Natural killer cell treated with Interleukin-12 subunit alpha and Interleukin-12 subunit beta and Interleukin-15 and Interleukin-18, amount 100 ng/mL, for 72 hours (primary cell): ENCODE results near the gene COX7A1. TPM values are rescaled to one million over a fixed set of nuclear protein-coding genes. Genes with fewer than 3 reads are reported as not detected.
"Not testable (repeated sequence)": the region's sequence is repeated elsewhere in the genome, so short reads cannot be mapped to it uniquely, and the experiment has no call there.

ENCODE experiments used
- ATAC-seq, 2 donors: fragments of 150-1000 bp; cut with Tn5 transposase in 1 of 2; sonication (Bioruptor Pico), chemical (Tn5 transposase) in 1 of 2; 2 replicates each; pipeline ENCODE4 v1.10.0; 2021
- DNase-seq: peaks from one replicate; pipeline ENCODE4 v3.0.0; 2022; ENCODE audit warnings: low spot score
- H3K27ac Mint-ChIP-seq, 2 donors: 1 replicate in 1 of 2; 2 replicates in 1 of 2; pipeline ENCODE4 v1.8.0; 2022; ENCODE audit warnings: mixed read lengths in 2 of 2, mild to moderate bottlenecking in 1 of 2, moderate library complexity in 1 of 2
- H3K27me3 Mint-ChIP-seq, 2 donors: 1 replicate in 1 of 2; 2 replicates in 1 of 2; pipeline ENCODE4 v1.8.0; 2022; ENCODE audit warnings: mixed read lengths in 2 of 2
- H3K36me3 Mint-ChIP-seq: one replicate; pipeline ENCODE4 v1.8.0; 2022; ENCODE audit warnings: mixed read lengths
- H3K4me1 Mint-ChIP-seq, 2 donors: 1 replicate in 1 of 2; 2 replicates in 1 of 2; pipeline ENCODE4 v1.8.0; 2022; ENCODE audit warnings: low read depth in 2 of 2, mixed read lengths in 2 of 2, mild to moderate bottlenecking in 1 of 2
- H3K4me3 Mint-ChIP-seq: one replicate; pipeline ENCODE4 v1.8.0; 2022; ENCODE audit warnings: mixed read lengths
- H3K9me3 Mint-ChIP-seq: 2 replicates; pipeline ENCODE4 v1.8.0; 2022; ENCODE audit warnings: mixed read lengths
- total RNA-seq, 2 donors: library from RNA; stranded (reverse); gene quantifications; one replicate each; pipeline ENCODE4 v1.2.3, GENCODE V29; 2022

COX7A1 gene
- not detected for total RNA-seq

DNA sequence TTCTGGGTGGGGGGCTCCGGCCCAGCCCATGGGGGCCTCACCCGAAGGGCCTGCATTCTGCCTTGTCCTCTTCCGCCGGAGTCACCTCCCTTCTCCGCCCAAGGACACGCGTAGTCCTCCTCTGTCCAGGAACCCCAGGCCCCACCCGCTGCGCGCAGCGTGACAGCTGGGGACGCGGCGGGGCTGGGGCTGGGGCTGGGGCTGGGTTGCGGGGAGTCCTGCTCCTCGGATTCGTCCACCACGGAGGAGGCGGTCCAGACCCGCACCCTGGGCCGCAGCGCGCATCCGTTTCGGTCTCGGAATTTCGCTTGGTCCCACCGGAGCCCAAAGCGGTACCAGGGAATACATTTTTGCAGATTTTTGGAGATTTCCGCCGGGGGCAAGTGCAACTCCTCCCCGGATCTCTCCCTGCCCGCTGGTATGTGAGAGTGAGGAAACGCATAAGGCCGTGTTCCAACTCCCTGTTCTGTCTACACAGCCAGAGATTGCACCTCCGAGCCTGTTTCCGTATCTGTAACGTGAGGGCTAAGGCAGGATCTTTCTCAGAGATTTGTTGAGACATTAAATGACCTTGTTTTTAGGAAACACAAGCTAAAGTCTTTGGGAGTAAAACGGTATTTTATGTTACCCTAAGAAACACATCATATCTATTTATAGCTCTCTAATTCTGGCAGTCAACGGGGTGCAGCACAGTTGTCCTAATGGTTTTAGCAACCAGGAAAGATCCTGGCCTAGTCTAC, at the start of gene COX7A1:
TSS of gene COX7A1 (minus strand) at position 96 of the 740 bp plus-strand sequence. CDS start at position 56, 40 bp downstream.
- no peak within 1 kb of the TSS for H3K27ac Mint-ChIP-seq
- ATAC-seq (peak in 1 of 2 donors; percentile 55), DNase-seq (no peak)
- no peaks in the 10 kb centered on the region for H3K36me3 Mint-ChIP-seq
- no peaks in the 10 kb centered on the region for H3K27me3 Mint-ChIP-seq
- H3K9me3 Mint-ChIP-seq, result no peaks in the 10 kb centered on the region
- H3K4me1 Mint-ChIP-seq, result peaks cover 10 to 15% of the 10 kb centered on the region in 2 donors
- no peak within 1 kb of the TSS for H3K4me3 Mint-ChIP-seq

DNA sequence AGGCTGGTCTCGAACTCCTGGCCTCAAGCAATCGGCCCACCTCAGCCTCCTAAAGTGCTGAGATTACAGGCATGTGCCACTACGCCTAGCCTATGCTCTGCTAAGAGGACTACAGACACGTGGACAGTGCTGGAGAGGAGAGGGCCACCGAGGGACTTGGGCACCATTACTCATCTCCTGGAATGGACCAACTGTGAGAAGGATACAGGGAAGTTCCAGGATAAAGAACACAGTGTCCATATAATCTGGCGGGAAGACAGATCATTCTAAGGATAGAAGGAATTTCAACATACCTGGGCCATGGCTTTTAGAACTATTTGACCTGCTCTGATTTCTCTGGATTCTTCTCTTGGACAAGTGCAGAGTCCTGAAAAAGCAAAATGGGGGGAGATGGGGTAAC, 49.4 kb upstream of the COX7A1 start:
- H3K27ac Mint-ChIP-seq, result no peak overlapping the region
- no peak for DNase-seq
- no peaks in the 10 kb centered on the region for H3K27me3 Mint-ChIP-seq
- no peak for ATAC-seq
- no peaks in the 10 kb centered on the region for H3K36me3 Mint-ChIP-seq
- no peaks in the 10 kb centered on the region for H3K4me1 Mint-ChIP-seq
- no peak overlapping the region for H3K4me3 Mint-ChIP-seq
- no peaks in the 10 kb centered on the region for H3K9me3 Mint-ChIP-seq

DNA sequence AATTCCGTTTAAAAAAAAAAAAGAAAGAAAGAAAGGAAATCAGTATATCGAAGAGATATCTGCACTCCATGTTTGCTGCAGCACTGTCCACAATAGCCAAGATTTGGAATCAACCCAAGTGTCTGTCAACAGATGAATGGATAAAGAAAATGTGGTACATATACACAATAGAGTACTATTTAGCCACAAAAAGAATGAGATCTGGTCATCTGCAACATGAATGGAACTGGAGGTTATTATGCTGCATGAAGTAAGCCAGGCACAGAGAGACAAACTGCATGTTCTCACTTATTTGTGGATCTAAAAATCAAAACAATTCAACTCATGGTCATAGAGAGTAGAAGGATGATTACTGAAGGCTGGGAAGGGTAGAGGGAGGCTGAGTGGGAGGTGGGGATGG, 45.9 kb upstream of the COX7A1 start:
- no peak overlapping the region for H3K27ac Mint-ChIP-seq
- H3K9me3 Mint-ChIP-seq, result no peaks in the 10 kb centered on the region
- H3K36me3 Mint-ChIP-seq, result no peaks in the 10 kb centered on the region
- no peaks in the 10 kb centered on the region for H3K27me3 Mint-ChIP-seq
- ATAC-seq (no peak), DNase-seq (no peak)
- H3K4me1 Mint-ChIP-seq, result no peaks in the 10 kb centered on the region
- no peak overlapping the region for H3K4me3 Mint-ChIP-seq

DNA sequence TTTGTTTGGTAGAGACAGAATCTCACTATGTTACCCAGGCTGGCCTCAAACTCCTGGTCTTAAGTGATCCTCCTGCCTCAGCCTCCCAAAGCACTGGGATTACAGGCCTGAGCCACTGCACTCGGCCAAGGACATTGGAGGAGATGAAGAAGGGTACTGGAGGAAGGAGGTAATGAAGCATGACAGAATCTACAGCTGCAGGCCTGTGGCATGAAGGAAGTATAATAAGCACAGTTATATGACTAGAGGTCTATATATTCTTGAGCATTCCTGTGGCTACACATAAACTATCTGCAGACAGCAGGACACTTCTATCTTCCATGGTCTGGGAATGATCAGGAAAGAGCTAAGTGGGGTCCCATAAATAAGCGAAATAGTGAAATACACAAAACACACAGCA, 44.0 kb upstream of the COX7A1 start:
- Mint-ChIP-seq H3K27ac (no peak overlapping the region), H3K4me1 (no peaks in the 10 kb centered on the region), H3K4me3 (no peak overlapping the region), H3K36me3 (peaks cover 4% of the 10 kb centered on the region), H3K9me3 (no peaks in the 10 kb centered on the region), H3K27me3 (no peaks in the 10 kb centered on the region)
- DNase-seq (no peak), ATAC-seq (no peak)

DNA sequence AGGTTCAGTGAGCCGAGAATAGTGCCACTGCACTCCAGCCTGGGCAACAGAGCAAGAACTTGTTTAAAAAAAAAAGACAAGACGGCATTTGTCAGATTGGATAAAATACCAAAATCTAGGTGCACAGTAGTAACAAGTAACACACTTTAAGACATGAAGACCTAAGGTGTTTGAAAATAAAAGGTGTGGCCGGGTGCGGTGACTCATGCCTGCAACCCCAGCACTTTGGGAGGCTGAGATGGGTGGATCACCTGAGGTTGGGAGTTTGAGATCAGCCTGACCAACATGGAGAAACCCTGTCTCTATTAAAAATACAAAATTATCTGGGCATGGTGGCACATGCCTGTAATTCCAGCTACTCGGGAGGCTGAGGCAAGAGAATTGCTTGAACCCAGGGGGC, 34.5 kb upstream of the COX7A1 start:
- DNase-seq, ATAC-seq, H3K4me3 Mint-ChIP-seq, H3K27ac Mint-ChIP-seq, H3K9me3 Mint-ChIP-seq, H3K36me3 Mint-ChIP-seq, H3K27me3 Mint-ChIP-seq, H3K4me1 Mint-ChIP-seq: not testable (repeated sequence)

DNA sequence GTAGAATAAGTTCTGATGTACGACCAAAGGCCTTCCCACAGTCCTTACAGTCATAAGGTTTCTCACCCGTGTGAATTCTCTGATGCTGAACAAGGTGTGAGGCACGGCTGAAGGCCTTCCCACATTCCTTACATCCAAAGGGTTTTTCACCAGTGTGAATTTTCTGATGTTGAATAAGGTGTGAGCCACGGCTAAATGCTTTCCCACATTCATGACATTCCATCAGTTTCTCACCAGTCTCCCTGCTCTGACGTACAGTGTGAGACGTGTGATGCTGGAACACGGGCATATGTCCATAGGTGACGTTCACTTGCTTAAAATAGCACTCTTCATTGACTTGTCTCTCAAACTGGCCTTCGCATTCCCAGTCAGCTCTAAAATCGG, 31.0 kb upstream of the COX7A1 start:
- Mint-ChIP-seq H3K36me3 (no peaks in the 10 kb centered on the region), H3K9me3 (no peaks in the 10 kb centered on the region), H3K27ac (no peak overlapping the region), H3K4me1 (no peaks in the 10 kb centered on the region), H3K27me3 (no peaks in the 10 kb centered on the region), H3K4me3 (no peak overlapping the region)
- ATAC-seq (no peak), DNase-seq (no peak)

DNA sequence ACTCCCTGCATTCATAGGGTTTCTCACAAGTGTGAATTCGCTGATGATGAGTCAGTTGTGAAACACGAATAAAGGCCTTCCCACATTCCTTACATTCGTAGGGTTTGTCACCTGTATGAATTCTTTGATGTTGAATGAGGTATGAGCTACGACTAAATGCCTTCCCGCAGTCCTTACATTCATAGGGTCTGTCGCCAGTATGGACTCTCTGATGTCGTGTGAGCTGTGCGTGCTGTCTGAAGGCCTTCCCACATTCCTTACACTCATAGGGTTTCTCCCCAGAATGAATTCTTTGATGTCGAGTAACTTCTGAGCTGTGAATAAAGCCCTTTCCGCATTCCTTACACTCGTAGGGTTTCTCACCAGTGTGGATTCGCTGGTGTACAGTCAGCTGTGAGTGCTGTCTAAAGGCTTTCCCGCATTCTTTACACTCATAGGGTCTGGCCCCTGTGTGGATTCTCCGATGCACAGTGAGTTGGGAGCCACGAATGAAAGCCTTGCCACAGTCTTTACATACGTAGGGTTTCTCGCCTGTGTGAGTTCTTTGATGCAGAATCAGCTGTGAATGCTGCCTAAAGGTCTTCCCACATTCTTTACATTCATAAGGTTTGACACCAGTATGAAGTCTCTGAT, 30.5 kb upstream of the COX7A1 start:
- no peaks in the 10 kb centered on the region for H3K36me3 Mint-ChIP-seq
- H3K9me3 Mint-ChIP-seq, result no peaks in the 10 kb centered on the region
- no peaks in the 10 kb centered on the region for H3K27me3 Mint-ChIP-seq
- no peak overlapping the region for H3K4me3 Mint-ChIP-seq
- H3K4me1 Mint-ChIP-seq, result no peaks in the 10 kb centered on the region
- no peak overlapping the region for H3K27ac Mint-ChIP-seq
- no peak for ATAC-seq
- no peak for DNase-seq

DNA sequence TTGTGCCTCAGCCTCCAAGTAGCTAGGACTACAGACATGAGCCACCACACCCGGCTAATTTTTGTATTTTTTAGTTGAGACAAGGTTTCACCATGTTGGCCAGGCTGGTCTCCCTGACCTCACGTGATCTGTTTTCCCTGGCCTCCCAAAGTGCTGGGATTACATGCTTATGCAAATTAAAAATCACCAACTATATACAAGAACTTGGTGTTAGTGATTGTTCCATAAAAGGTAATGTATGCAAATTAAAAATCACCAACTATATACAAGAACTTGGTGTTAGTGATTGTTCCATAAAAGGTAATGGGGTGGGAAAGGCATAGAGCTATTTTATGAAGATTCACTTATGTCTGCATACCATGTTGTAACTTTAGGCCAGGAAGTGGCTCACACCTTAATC, 26.8 kb upstream of the COX7A1 start:
- not testable (repeated sequence) for H3K4me1 Mint-ChIP-seq, H3K9me3 Mint-ChIP-seq, H3K36me3 Mint-ChIP-seq, H3K27ac Mint-ChIP-seq, ATAC-seq, H3K4me3 Mint-ChIP-seq, DNase-seq, H3K27me3 Mint-ChIP-seq

DNA sequence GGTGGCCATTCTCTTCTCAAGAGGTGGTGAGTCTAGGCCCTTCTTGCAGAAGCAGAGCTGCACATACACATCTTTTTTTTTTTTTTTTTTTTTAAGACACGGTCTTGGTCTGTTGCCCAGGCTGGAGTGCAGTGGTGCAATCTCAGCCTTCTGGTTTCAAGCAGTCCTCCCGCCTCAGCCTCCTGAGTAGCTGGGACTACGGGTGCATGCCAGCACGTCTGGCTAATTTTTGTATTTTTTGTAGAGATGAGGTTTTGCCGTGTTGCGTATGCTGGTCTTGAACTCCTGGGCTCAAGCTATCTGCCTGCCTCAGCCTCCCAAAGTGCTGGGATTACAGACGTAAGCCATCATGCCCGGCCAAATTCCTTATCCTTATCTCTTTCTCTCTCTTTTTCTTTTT, 21.6 kb upstream of the COX7A1 start:
- H3K27me3 Mint-ChIP-seq, H3K27ac Mint-ChIP-seq, H3K9me3 Mint-ChIP-seq, H3K36me3 Mint-ChIP-seq, H3K4me3 Mint-ChIP-seq, H3K4me1 Mint-ChIP-seq, ATAC-seq, DNase-seq: not testable (repeated sequence)

DNA sequence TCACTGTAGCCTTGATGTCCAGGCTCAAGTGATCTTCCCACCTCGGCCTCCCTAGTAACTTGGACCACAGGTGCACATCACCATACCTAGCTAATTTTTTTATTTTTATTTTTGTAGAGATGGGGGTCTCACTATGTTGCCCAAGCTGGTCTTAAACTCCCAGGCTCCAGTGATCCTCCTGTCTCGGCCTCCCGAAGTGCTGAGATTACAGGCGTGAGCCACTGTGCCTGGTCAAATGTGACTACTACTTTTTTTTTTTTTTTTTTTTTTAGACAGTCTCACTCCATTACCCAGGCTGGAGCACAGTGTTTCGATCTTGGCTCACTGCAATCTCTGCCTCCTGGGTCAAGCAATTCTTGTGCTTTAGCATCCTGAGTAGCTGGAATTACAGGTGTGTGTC, 20.6 kb upstream of the COX7A1 start:
- no peaks in the 10 kb centered on the region for H3K9me3 Mint-ChIP-seq
- H3K36me3 Mint-ChIP-seq, result no peaks in the 10 kb centered on the region
- H3K27ac Mint-ChIP-seq, result no peak overlapping the region
- H3K4me1 Mint-ChIP-seq, result peaks cover 0 to 2% of the 10 kb centered on the region in 2 donors
- ATAC-seq (no peak), DNase-seq (no peak)
- H3K4me3 Mint-ChIP-seq, result no peak overlapping the region
- no peaks in the 10 kb centered on the region for H3K27me3 Mint-ChIP-seq

DNA sequence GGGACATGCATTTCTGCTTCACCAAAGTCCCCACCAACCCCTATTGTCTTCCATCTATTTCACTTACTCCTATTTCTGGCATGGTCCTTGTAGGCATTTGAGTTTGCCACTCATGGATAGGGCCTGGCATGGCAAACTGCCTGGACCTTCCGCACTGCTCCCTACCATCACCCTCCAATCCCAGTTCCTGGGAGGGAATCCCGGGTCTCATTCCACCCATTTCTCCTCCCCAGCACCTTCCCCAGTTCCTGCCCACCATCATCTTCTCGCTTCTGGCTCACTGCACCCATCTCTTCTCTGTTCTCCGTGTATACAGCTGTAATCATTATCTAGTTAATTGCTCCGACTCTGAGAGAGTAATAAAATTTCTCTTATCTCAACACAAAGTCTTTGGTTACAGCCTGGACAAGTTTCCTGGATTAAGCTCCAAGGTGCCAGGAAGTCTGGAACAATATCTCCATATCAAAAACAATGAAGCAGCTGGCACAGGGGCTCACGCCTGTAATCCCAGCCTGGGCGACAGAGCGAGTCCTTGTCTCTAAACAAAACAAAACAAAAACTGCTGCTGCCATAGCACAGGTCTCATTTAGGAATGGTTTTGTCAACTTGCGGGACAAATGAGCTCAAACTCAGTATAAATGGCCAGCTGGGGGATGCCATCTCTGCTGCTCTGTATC, 17.0 kb upstream of the COX7A1 start:
- Mint-ChIP-seq H3K9me3 (no peaks in the 10 kb centered on the region), H3K4me1 (peaks cover 0 to 2% of the 10 kb centered on the region in 2 donors), H3K36me3 (no peaks in the 10 kb centered on the region), H3K27me3 (no peaks in the 10 kb centered on the region), H3K27ac (no peak overlapping the region), H3K4me3 (no peak overlapping the region)
- ATAC-seq (no peak), DNase-seq (no peak)

DNA sequence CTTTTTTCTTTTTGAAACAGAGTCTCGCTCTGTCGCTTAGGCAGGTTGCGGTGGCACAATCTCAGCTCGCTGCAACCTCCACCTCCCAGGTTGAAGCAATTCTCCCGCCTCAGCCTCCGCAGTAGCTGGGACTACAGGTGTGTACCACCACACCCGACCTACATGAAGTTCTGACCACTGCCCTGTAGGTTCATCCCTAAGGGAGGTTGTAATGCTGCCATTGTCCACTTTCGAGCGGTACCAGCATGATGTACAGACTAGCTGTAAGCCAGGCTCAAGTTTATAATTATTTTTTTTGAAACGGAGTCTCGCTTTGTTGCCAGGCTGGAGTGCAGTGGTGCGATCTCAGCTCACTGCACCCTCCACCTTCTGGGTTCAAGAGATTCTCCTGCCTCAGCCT, 11.6 kb upstream of the COX7A1 start:
- H3K4me3 Mint-ChIP-seq, result no peak overlapping the region
- no peak overlapping the region for H3K27ac Mint-ChIP-seq
- H3K36me3 Mint-ChIP-seq, result no peaks in the 10 kb centered on the region
- H3K4me1 Mint-ChIP-seq, result peaks cover 0 to 3% of the 10 kb centered on the region in 2 donors
- DNase-seq (no peak), ATAC-seq (no peak)
- no peaks in the 10 kb centered on the region for H3K27me3 Mint-ChIP-seq
- no peaks in the 10 kb centered on the region for H3K9me3 Mint-ChIP-seq

DNA sequence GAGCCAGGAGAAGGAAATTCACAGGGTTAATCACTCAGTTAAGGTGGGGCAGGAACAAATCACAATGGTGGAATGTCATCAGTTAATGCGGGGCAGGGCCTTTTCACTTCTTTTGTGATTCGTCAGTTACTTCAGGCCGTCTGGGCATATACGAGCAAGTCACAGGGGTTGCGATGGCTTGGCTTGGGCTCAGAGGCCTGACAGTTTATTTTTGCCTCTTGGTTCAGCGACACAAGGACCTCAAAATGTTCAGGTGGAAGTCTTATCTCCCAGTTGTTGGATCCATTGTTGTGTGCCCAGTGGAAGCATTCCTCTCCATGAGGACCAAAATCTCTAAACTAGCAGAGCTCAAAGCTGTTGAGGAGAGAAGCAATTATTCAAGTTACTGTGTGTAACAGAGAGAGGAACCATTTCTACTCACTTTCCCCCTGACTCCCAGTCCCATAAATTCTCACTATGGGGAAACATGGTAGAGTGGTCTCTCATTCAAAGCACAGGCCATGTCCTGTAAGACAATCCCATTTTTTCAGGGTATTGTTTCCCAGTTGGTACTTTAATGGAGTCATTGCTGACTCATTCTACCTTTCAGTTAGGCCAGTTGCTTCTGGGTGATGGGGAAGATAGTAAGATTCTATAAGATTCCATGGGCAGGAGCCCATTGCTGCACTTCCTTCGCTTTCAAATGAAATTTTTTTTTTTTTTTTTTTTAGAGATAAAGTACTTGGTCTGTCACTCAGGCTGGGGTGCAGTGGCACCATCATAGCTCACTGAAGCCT, 8.8 kb upstream of the COX7A1 start:
- no peaks in the 10 kb centered on the region for H3K9me3 Mint-ChIP-seq
- no peak for DNase-seq
- H3K27me3 Mint-ChIP-seq, result no peaks in the 10 kb centered on the region
- no peaks in the 10 kb centered on the region for H3K36me3 Mint-ChIP-seq
- peaks cover 7 to 10% of the 10 kb centered on the region in 2 donors for H3K4me1 Mint-ChIP-seq
- no peak for ATAC-seq
- H3K27ac Mint-ChIP-seq, result no peak overlapping the region
- H3K4me3 Mint-ChIP-seq, result no peak overlapping the region

DNA sequence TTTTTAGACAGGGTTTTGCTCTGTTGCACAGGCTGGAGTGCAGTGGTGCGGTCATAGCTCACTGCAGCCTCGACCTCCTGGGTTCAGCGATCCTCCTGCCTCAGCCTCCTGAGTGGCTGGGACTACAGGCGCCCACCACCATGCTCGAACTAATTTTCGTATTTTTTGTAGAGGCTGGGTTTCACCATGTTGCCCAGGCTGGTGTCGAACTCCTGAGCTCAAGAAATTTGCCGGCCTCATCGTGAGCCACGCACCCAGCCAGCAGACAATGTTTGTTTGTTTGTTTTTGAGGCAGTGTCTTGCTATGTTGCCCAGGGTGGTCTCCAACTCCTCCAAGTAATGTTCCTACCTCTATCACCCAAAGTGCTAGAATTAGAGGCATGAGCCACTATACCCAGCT, 879 bp upstream of the COX7A1 start:
- Mint-ChIP-seq H3K36me3 (no peaks in the 10 kb centered on the region), H3K4me3 (no peak overlapping the region), H3K9me3 (no peaks in the 10 kb centered on the region), H3K4me1 (peaks cover 15% of the 10 kb centered on the region in 2 donors), H3K27me3 (no peaks in the 10 kb centered on the region), H3K27ac (no peak overlapping the region)
- ATAC-seq, result no peak
- DNase-seq, result no peak
